Stimulated activated naive B cell treated with anti-CD40 and anti-IgM and Interleukin-4, amounts not matched to agents 10 μg/mL and 1 μg/mL and 100 μg/mL, for 72 hours (primary cell): Measurements from ENCODE around the gene TBX10.
A peak's percentile ranks its signal among the peaks of the same experiment; 100 is the strongest.
"Not testable (repeated sequence)": the region's sequence is repeated elsewhere in the genome, so short reads cannot be mapped to it uniquely, and the experiment has no call there.

Experiments
- ATAC-seq, 2 donors: fragments of 150-1000 bp; cut with Tn5 transposase; replicated peaks; 2 replicates each; pipeline ENCODE4 v1.10.0; 2021; ENCODE audit warnings: moderate library complexity in 1 of 2
- DNase-seq: peaks from one replicate; pipeline ENCODE4 v3.0.0; 2021
- H3K27ac Mint-ChIP-seq: one replicate; pipeline ENCODE4 v1.8.0; 2022; ENCODE audit warnings: mild to moderate bottlenecking, mixed read lengths
- H3K27me3 Mint-ChIP-seq, 2 donors: one replicate each; pipeline ENCODE4 v1.8.0; 2022; ENCODE audit warnings: mixed read lengths in 2 of 2
- H3K36me3 Mint-ChIP-seq, 2 donors: one replicate each; pipeline ENCODE4 v1.8.0; 2022; ENCODE audit warnings: mixed read lengths in 2 of 2, mild to moderate bottlenecking in 1 of 2
- H3K4me1 Mint-ChIP-seq, 2 donors: one replicate each; pipeline ENCODE4 v1.8.0; 2022; ENCODE audit warnings: mixed read lengths in 2 of 2, mild to moderate bottlenecking in 1 of 2
- H3K4me3 Mint-ChIP-seq, 2 donors: one replicate each; pipeline ENCODE4 v1.8.0; 2022; ENCODE audit warnings: mild to moderate bottlenecking in 2 of 2, mixed read lengths in 2 of 2, moderate library complexity in 1 of 2
- H3K9me3 Mint-ChIP-seq, 2 donors: one replicate each; pipeline ENCODE4 v1.8.0; 2022; ENCODE audit warnings: mixed read lengths in 2 of 2, mild to moderate bottlenecking in 1 of 2

The TBX10 gene

DNA sequence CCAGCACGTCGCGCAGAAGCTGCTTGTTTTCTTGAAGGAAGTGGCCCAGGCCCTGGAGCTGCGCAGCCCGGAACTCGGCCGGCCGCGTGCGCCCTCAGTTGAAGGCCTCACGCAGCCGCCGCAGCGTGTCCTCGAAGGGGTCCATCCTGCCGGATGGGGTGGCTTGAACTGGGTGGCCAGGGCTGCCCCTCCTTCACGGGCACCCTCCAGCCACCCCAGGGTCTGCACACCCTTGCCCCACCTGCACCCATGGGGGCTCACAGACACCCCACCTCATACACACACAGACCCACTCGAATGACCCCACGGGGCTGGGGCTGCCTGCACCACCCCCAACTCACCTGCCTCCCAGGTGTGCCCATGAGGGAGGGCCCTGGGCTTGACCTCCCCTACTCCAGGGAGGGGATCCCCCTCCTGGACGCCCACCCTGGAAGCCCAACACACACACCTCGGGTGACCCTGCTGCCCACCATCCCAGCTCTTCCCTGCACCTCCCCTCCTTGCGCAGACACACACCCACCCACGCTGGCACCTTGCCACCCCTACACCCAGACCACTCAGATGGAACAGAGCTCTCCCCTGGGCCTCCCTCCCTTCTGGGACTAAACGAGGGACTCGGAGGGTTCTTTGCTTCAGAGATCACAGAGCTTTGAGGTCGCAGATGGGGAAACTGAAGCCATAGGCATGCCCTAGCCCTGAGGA lies 28.1 kb upstream of the TBX10 start:
- DNase-seq (peak; percentile 56), ATAC-seq (peak; percentile 93 to 94)
- H3K36me3 Mint-ChIP-seq = no peaks in the 10 kb centered on the region
- no peaks in the 10 kb centered on the region for H3K27me3 Mint-ChIP-seq
- no peak overlapping the region for H3K27ac Mint-ChIP-seq
- no peak overlapping the region for H3K4me3 Mint-ChIP-seq
- no peaks in the 10 kb centered on the region for H3K9me3 Mint-ChIP-seq
- peaks cover 0 to 12% of the 10 kb centered on the region in 2 donors for H3K4me1 Mint-ChIP-seq

DNA sequence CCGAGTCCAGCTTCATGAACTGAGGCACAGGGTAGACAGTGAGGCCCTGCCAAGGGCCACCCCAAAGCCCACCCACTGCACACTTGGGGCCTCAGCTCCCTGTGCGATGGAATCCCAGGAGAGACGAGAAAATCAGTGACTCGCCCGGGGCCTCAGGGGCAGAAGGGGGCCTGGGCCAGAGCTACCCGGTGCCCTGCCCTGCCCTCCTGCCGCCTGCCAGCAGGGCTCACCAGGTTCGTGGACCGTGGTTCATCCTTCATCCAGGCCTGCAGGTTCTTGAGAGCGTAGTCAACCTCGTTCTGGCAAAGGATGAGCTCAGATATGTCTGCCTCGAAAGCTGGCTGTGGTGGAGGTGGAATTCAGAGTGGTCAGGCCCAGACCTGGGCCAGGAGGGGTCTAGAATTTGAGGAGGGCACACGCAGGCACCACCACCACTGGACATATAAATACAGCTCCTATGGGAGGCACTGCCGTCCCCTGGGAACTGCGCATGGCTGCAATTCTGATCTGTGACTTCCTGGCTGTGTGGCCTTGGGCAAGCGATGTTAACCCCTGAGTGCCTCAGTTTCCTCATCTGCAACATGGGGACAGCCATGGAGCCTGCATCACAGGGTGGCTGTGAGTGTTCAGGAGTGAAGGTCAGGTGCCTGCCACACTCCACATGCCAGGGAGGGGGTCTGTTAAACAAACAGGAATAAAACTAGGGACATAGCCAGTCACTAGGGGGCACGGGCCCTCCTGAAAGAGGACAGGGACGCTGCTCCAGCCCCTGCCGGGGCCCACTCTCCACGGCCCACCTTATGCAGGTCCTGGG lies 27.3 kb upstream of the TBX10 start:
- no peaks in the 10 kb centered on the region for H3K36me3 Mint-ChIP-seq
- peaks cover 0 to 12% of the 10 kb centered on the region in 2 donors for H3K4me1 Mint-ChIP-seq
- H3K27ac Mint-ChIP-seq = no peak overlapping the region
- no peaks in the 10 kb centered on the region for H3K27me3 Mint-ChIP-seq
- ATAC-seq (peak; percentile 30 to 36), DNase-seq (no peak)
- no peaks in the 10 kb centered on the region for H3K9me3 Mint-ChIP-seq
- H3K4me3 Mint-ChIP-seq = no peak overlapping the region

DNA sequence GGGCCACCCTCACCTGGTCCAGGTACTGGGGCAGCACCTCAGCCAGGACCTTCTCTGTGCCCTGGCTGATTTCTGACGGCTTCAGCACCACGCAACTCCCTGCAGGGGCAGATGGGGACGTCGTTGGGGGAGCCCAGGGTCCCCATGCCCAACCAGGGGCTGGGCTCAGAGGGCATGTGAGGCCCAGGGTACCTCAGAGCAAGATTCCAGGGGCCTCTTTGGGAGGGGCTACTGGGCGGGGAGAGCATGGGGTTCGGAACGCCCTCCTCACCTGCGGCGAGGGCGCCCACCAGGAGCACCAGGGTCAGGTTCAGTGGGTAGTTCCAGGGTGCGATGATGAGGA lies 26.7 kb upstream of the TBX10 start:
- Mint-ChIP-seq H3K4me3 (no peak overlapping the region), H3K9me3 (no peaks in the 10 kb centered on the region), H3K4me1 (peaks cover 0 to 12% of the 10 kb centered on the region in 2 donors), H3K27ac (no peak overlapping the region), H3K36me3 (no peaks in the 10 kb centered on the region), H3K27me3 (no peaks in the 10 kb centered on the region)
- DNase-seq (no peak), ATAC-seq (no peak)

DNA sequence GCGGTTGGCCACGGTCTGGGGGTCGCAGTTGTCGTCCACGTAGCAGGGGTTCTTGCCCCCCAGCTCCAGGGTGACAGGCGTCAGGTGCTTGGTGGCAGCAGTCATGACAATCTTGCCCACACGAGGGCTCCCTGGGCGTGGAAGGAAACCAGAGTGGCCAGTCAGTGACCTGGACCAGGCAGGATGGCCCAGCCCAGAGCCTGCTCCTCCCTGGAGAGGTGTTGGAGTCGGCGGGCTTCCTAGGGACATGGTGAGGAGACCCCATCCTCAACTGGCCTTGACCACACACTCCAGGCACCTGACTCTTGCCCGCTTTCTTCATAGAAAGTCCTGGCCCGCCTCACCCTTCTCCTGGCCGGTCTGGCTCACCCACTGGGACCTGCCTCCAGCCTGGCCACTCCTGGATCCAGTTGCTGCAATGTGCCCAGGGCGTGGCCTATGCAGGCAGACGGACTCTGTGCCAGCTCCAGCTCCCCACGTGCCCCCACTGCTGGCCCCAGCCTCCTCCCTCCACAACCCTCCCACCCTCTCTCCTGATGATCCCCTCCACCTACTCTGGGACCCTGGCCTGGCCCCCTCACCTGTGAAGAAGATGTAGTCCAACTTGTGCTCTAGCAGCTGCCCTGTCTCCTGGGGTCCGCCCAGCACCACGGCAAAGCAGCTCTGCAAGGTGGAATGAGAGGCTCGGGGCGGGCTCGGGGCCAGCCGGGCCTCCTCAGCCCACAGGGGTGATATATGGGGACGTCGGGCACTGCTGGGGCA lies 26.2 kb upstream of the TBX10 start:
- Mint-ChIP-seq H3K4me3 (no peak overlapping the region), H3K9me3 (no peaks in the 10 kb centered on the region), H3K36me3 (no peaks in the 10 kb centered on the region), H3K4me1 (peaks cover 0 to 12% of the 10 kb centered on the region in 2 donors), H3K27ac (no peak overlapping the region), H3K27me3 (no peaks in the 10 kb centered on the region)
- ATAC-seq (no peak), DNase-seq (no peak)

DNA sequence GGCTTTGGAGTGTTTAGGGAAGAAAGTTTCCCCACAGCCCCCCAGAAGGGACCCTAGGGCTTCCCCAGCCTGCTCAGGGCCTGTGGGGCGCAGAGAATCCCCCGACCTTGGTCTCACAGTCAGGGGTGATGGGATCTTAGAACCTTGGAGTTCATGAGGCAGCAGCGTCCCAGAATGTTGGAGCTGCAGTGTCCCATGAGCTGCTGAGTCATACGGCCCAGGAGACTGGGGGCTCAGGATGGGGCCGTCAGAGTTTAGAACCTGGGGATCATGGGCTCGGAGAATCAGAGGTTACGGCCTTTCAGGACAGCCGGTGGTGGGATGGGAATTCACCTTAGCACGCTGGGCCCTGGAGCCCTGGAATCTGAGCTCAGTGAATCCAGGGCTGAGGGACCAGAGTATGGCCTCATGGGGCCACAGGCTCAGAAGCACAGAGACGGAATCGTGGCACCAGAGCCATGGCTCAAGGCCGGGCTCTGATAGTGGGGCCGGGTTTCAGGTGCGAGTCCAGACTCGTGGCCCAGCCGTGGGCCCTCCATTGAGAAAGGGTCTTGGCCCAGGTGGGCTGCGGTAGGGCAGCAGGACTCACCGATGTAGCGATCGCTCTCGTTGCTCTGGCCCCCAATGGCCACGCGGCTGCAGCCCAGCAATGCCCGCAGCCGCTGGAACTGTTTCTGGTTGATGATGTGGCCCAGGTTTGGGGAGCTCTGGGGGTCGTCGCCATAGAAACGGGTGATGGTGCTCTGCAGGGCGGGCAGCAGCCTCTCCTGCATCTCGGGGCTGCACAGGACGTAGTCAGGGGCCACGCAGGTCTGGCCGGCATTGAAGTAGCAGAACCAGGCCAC lies 25.4 kb upstream of the TBX10 start:
- no peak for ATAC-seq

DNA sequence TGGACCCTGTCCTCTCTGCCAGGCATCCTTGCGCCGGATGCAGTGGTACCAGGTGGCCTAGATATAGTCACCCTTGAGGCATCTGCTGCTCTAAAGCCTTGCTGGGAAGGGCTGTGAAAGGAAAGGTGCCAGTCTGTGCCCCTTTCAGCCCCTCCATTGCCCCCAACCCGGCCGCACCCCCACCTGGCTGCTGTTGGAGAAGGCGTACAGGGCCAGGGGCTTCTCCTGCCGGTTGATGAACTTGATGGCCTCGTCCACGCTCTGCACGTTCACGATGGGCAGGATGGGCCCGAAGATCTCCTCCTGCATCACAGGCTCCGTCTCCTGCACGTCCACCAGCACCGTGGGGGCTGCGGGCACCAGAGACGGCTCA lies 24.6 kb upstream of the TBX10 start:
- Mint-ChIP-seq H3K9me3 (no peaks in the 10 kb centered on the region), H3K27me3 (no peaks in the 10 kb centered on the region)
- ATAC-seq = no peak

More for the DNA sequence above, 25.4 kb upstream of the TBX10 start:
- H3K27me3 Mint-ChIP-seq = no peaks in the 10 kb centered on the region
- H3K4me1 Mint-ChIP-seq = peaks cover 0 to 9% of the 10 kb centered on the region in 2 donors
- H3K27ac Mint-ChIP-seq = no peak overlapping the region
- H3K9me3 Mint-ChIP-seq = no peaks in the 10 kb centered on the region
- no peaks in the 10 kb centered on the region for H3K36me3 Mint-ChIP-seq
- H3K4me3 Mint-ChIP-seq = no peak overlapping the region
- DNase-seq = no peak

DNA sequence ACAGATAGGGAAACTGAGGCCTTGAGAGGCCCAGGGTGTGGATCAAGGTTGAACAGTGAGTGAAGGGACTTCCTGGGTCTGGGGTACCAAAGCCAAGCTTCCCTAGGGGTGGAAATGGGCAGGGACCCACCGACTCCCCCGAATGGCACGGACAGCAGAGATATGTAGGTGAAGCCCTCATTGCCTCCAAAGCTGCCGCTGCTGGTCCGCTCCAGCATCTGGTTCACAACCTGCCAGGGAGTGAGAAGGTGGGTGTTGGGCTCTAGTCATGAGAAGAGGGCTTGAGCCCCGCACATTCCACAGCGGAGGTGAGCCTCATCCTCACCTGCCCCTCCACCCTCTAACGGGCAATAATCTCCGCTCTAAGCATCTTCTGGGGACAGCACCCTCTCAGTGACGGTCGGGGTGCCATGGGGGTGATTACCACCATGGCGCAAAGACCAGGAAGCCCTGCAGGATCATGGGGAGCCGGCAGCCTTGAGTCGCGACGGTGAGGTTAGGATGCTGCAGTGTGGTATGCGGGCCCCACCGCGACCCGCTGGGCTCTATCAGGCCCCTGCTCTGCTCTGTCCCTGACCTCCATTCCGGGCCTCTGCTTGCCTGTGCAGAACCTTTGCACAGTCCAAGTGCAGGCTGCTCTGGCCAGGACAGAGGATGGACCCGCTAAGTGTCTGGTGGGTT lies 24.1 kb upstream of the TBX10 start:
- peaks cover 7 to 16% of the 10 kb centered on the region in 2 donors for H3K4me1 Mint-ChIP-seq
- no peak for ATAC-seq
- H3K4me3 Mint-ChIP-seq = no peak overlapping the region
- no peak overlapping the region for H3K27ac Mint-ChIP-seq
- H3K9me3 Mint-ChIP-seq = no peaks in the 10 kb centered on the region
- H3K27me3 Mint-ChIP-seq = no peaks in the 10 kb centered on the region
- H3K36me3 Mint-ChIP-seq = no peaks in the 10 kb centered on the region
- no peak for DNase-seq

More for the DNA sequence above, 24.6 kb upstream of the TBX10 start:
- Mint-ChIP-seq H3K4me3 (no peak overlapping the region), H3K36me3 (no peaks in the 10 kb centered on the region), H3K27ac (no peak overlapping the region), H3K4me1 (peaks cover 2 to 11% of the 10 kb centered on the region in 2 donors)
- DNase-seq = no peak

DNA sequence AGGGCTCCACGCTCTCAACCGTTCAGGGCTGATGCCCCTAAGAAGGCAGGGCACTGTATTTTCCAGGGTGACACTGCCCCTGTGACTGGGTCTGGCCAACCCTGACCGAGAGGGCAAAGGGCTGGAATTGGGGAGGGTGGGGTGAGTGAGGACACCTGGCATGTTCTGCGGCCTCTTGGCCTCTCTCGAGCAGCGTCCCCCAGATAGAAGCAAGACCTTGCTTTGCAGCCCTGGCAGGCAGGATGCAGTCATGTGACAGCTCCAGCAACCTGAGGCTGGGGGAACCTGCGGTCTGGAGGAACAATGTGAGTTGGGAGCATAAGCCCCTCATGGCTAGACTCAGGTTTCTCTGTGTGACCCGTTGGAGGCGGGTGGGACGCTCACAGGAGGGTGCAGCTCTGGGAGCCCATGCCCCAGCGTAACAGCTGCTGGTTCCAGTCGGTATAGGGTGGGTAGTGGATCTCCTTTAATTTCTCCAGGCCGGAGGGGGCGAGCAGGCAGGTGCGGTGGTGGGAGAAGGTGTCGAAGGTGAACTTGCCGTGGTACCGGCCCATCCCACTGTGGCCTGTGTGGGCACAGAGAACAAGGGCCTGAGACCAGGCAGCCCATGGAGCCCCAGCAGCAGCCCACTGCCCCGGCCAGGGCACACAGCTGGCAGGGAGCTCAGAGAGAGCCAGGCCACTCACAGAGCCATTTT lies 23.4 kb upstream of the TBX10 start:
- H3K4me3 Mint-ChIP-seq = no peak overlapping the region
- no peak for ATAC-seq
- peaks cover 10 to 18% of the 10 kb centered on the region in 2 donors for H3K4me1 Mint-ChIP-seq
- no peaks in the 10 kb centered on the region for H3K27me3 Mint-ChIP-seq
- no peaks in the 10 kb centered on the region for H3K36me3 Mint-ChIP-seq
- DNase-seq = no peak
- H3K27ac Mint-ChIP-seq = no peak overlapping the region
- H3K9me3 Mint-ChIP-seq = no peaks in the 10 kb centered on the region

DNA sequence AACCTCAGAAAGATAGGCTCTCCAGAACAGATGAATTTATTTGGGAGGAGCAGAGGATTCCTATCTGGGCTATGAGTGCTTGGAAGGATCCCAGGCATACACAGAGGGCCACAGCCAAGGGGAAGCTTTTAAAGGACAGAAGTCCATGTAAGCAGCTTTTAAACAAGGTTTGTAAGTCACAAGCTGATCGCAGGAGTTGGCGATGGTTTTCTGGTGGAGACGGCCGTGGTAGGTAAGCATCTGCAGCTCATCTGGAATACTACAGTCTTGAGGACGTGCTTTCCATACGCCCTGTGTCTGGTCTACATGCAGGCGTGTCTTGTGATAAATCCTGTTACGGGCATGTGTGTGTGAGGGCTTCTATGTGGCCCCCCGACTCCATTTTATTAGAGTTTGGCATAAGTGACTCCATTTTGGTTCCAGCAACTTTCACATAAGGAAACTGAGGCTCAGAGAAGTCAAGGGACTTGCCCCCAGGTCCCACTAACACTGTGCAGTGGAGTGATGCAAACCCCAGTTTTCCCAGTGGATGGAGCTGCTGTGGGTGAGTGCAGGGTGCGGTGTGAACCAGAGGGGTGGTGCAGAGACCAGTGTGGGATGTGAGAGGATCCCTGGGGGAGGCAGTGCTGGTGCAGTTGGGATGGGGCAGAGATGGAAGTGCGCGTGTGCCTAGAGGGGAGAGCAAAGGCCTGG lies 22.7 kb upstream of the TBX10 start:
- no peaks in the 10 kb centered on the region for H3K9me3 Mint-ChIP-seq
- peaks cover 10 to 18% of the 10 kb centered on the region in 2 donors for H3K4me1 Mint-ChIP-seq
- no peaks in the 10 kb centered on the region for H3K27me3 Mint-ChIP-seq
- H3K36me3 Mint-ChIP-seq = no peaks in the 10 kb centered on the region
- ATAC-seq (no peak), DNase-seq (no peak)
- H3K27ac Mint-ChIP-seq = no peak overlapping the region
- no peak overlapping the region for H3K4me3 Mint-ChIP-seq

DNA sequence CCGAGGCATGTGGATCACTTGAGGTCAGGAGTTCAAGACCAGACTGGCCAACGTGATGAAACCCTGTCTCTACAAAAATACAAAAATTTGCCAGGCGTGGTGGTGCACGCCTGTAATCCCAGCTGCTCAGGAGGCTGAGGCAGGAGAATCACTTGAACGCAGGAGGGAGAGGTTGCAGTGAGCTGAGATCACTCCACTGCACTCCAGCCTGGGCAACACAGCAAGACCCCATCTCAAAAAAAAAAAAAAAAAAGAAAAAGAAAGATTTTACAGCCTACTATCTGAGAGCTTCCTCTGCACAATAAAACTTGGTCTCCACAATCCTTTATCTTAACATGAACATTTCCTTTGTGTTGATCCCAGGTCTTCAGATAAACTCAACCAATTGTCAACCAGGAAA lies 21.2 kb upstream of the TBX10 start:
- H3K9me3 Mint-ChIP-seq, H3K36me3 Mint-ChIP-seq, ATAC-seq, DNase-seq, H3K4me1 Mint-ChIP-seq, H3K27ac Mint-ChIP-seq, H3K4me3 Mint-ChIP-seq, H3K27me3 Mint-ChIP-seq: not testable (repeated sequence)

DNA sequence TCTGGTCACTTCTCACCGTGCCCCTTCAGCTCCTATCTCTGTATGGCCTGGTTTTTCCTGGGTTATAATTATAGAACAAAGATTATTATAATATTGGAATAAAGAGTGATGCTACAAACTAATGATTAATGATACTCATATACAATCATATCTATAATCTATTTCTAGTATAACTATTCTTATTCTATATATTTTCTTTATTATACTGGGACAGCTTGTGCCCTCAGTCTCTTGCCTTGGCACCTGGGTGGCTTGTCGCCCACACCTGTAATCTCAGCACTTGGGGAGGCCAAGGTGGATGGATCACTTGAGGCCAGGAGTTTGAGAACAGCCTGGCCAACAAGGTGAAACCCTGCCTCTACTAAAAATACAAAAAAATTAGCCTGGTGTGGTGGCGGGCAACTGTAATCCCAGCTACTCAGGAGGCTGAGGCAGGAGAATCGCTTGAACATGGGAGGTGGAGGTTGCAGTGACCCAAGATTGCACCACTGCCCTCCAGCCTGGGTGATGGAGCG lies 20.1 kb upstream of the TBX10 start:
- ATAC-seq, H3K36me3 Mint-ChIP-seq, H3K27me3 Mint-ChIP-seq, DNase-seq, H3K4me3 Mint-ChIP-seq, H3K9me3 Mint-ChIP-seq, H3K4me1 Mint-ChIP-seq, H3K27ac Mint-ChIP-seq: not testable (repeated sequence)

DNA sequence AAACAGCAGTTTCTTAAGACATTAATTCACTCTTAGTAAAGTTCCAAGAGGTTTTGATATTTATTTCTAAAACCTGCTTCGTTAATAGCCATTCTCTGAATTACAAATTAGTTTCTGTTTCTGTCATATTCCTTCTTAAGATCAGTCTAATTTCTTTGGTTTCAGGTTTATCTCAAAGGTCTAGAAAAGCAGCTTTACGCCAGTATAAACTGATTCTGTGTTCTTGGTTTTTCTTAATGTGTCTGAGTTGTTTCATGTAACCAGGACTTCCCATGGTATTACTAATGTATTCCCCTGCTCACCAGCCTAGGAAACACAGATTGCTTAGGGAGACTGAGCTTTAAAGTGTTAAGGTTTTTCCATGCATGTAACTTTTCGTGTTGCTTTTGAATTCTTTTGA lies 17.7 kb upstream of the TBX10 start:
- no peaks in the 10 kb centered on the region for H3K27me3 Mint-ChIP-seq
- peaks cover 9 to 10% of the 10 kb centered on the region in 2 donors for H3K4me1 Mint-ChIP-seq
- H3K27ac Mint-ChIP-seq = no peak overlapping the region
- no peak for ATAC-seq
- peaks cover 0 to 2% of the 10 kb centered on the region in 2 donors for H3K9me3 Mint-ChIP-seq
- H3K36me3 Mint-ChIP-seq = peaks cover 2 to 4% of the 10 kb centered on the region in 2 donors
- DNase-seq = no peak
- H3K4me3 Mint-ChIP-seq = no peak overlapping the region
